Endothelial cell of umbilical vein (primary cell): Measurements from ENCODE around the gene PAXX. TPM values are rescaled to one million over a fixed set of nuclear protein-coding genes. Genes with fewer than 3 reads are reported as not detected.

ENCODE experiments used
- BruUV-seq: library from RNA; stranded (reverse); fragments of 400-500 nt; replicated peaks from 2 replicates; lab custom pipeline; 2021; lab: Mats Ljungman, UMichigan
- CTCF ChIA-PET: fragments of 300-600, 350-600 bp; sonication (Branson Sonifier 250); formaldehyde crosslinking; loops from one replicate; lab custom pipeline; 2021; ENCODE audit warnings: antibody characterized with exemption, inconsistent platforms; lab: Charles Lee
- POLR2A ChIA-PET: fragments of 300-600, 350-600 bp; sonication (Branson Sonifier 250); formaldehyde crosslinking; loops from one replicate; lab custom pipeline; 2021; ENCODE audit warnings: antibody characterized with exemption, inconsistent platforms; lab: Charles Lee
- DNase-seq: peaks from one replicate; pipeline ENCODE4 v3.0.0-alpha.2; 2011; ENCODE audit warnings: low read depth, low spot score
- FAIRE-seq: peaks from 2 replicates; lab custom pipeline; 2011; peaks lifted over from hg19 to GRCh38; lab: Jason Lieb, UNC
- H2AFZ ChIP-seq: 2 replicates; pipeline ENCODE4 v1.6.0; 2012; ENCODE audit warnings: low read depth, low read length, control low read depth, inconsistent platforms
- H3K27ac ChIP-seq: 2 replicates; pipeline ENCODE4 v1.5.1; 2011; ENCODE audit warnings: low read depth, mild to moderate bottlenecking, control low read depth, low read length, moderate library complexity; ENCODE audit not compliant: insufficient read depth
- H3K27me3 ChIP-seq, 2 experiments: 2 replicates each; pipeline versions ENCODE4 v1.6.0 to v1.6.1; 2011; ENCODE audit warnings: low read length in 2 of 2, mixed read lengths in 1 of 2; ENCODE audit not compliant: control insufficient read depth in 2 of 2, insufficient read depth in 2 of 2
- H3K36me3 ChIP-seq, 2 experiments: 2 replicates in 1 of 2; 3 replicates in 1 of 2; pipeline ENCODE4 v1.5.1; 2011; ENCODE audit warnings: low read length in 2 of 2, mild to moderate bottlenecking in 1 of 2, moderate library complexity in 1 of 2; ENCODE audit not compliant: control insufficient read depth in 2 of 2, insufficient read depth in 2 of 2; ENCODE audit errors: extremely low read depth in 1 of 2
- H3K4me1 ChIP-seq: 3 replicates; pipeline ENCODE4 v1.5.1; 2011; ENCODE audit warnings: mild to moderate bottlenecking, low read length; ENCODE audit not compliant: control insufficient read depth, insufficient read depth; ENCODE audit errors: extremely low read depth
- H3K4me2 ChIP-seq: 2 replicates; pipeline ENCODE4 v1.6.1; 2011; ENCODE audit warnings: low read length, control low read depth, mixed read lengths; ENCODE audit not compliant: insufficient read depth
- H3K4me3 ChIP-seq, 3 experiments: fragments of 200-600 bp in 1 of 3; sonication (generic), shearing (Covaris generic) in 1 of 3; replicated peaks in 1 of 3; 2 replicates each; pipeline ENCODE4 v1.5.1; 2011 to 2016; ENCODE audit warnings: control low read depth in 3 of 3, low read length in 3 of 3, mild to moderate bottlenecking in 2 of 3, inconsistent platforms in 1 of 3, low read depth in 1 of 3, moderate library complexity in 1 of 3; ENCODE audit not compliant: insufficient read depth in 1 of 3
- H3K79me2 ChIP-seq: 2 replicates; pipeline ENCODE4 v1.6.0; 2012; ENCODE audit warnings: low read length, inconsistent platforms; ENCODE audit not compliant: control insufficient read depth, insufficient read depth
- H3K9ac ChIP-seq: replicated peaks from 2 replicates; pipeline ENCODE3; 2011; ENCODE audit warnings: low read length, control low read depth; ENCODE audit not compliant: insufficient read depth; ENCODE audit errors: extremely low read depth
- H3K9me1 ChIP-seq: replicated peaks from 3 replicates; pipeline ENCODE4 v1.6.0; 2011; ENCODE audit warnings: mild to moderate bottlenecking, low read length; ENCODE audit not compliant: control insufficient read depth, insufficient read depth; ENCODE audit errors: extremely low read depth
- H3K9me3 ChIP-seq: replicated peaks from 2 replicates; pipeline ENCODE4 v1.5.1; 2012; ENCODE audit warnings: low read length, inconsistent platforms; ENCODE audit not compliant: control insufficient read depth, insufficient read depth
- H4K20me1 ChIP-seq: replicated peaks from 2 replicates; pipeline ENCODE3; 2011; ENCODE audit warnings: mild to moderate bottlenecking, low read length; ENCODE audit not compliant: control insufficient read depth, insufficient read depth; ENCODE audit errors: extremely low read depth
- CTCF ChIP-seq, 2 donors: IDR thresholded peaks; 1 replicate in 1 of 2; 2 replicates in 1 of 2; pipeline ENCODE4 v1.5.1; 2011; ENCODE audit warnings: low read length in 2 of 2, mild to moderate bottlenecking in 2 of 2, moderate library complexity in 2 of 2, control low read depth in 1 of 2, inconsistent platforms in 1 of 2, low read depth in 1 of 2; ENCODE audit not compliant: insufficient read depth in 1 of 2; ENCODE audit errors: extremely low read depth in 1 of 2
- EZH2 ChIP-seq: IDR thresholded peaks from 2 replicates; pipeline ENCODE4 v1.6.1; 2012; ENCODE audit warnings: borderline replicate concordance, low read depth, mild to moderate bottlenecking, moderate library complexity, low read length, inconsistent platforms; ENCODE audit not compliant: severe bottlenecking
- FOS ChIP-seq: IDR thresholded peaks from 2 replicates; pipeline ENCODE4 v1.6.1; 2011; ENCODE audit warnings: mild to moderate bottlenecking, low read length, moderate library complexity, borderline replicate concordance; ENCODE audit not compliant: insufficient read depth
- GATA2 ChIP-seq: IDR thresholded peaks from 2 replicates; pipeline ENCODE4 v1.7.0; 2011; ENCODE audit warnings: low read depth, mild to moderate bottlenecking, moderate library complexity, mixed read lengths, low read length; ENCODE audit not compliant: insufficient read length, insufficient read depth
- JUN ChIP-seq: IDR thresholded peaks from 2 replicates; pipeline ENCODE4 v1.6.1; 2011; ENCODE audit warnings: borderline replicate concordance, low read depth; ENCODE audit not compliant: insufficient read length, insufficient read depth
- MAX ChIP-seq: IDR thresholded peaks from 2 replicates; pipeline ENCODE4 v1.6.1; 2011; ENCODE audit not compliant: insufficient read depth, insufficient read length
- MYC ChIP-seq: IDR thresholded peaks from one replicate; pipeline ENCODE4 v1.6.1; 2011; ENCODE audit warnings: mild to moderate bottlenecking, low read depth, low read length
- POLR2A ChIP-seq: IDR thresholded peaks from 2 replicates; pipeline ENCODE4 v1.6.1; 2012; ENCODE audit warnings: low read depth, mild to moderate bottlenecking, control low read depth, low read length
- POLR2AphosphoS5 ChIP-seq: IDR thresholded peaks from 2 replicates; pipeline ENCODE4 v1.6.1; 2012; ENCODE audit warnings: low read depth, mild to moderate bottlenecking, control low read depth, low read length, moderate library complexity; ENCODE audit not compliant: insufficient read depth
- dilution Hi-C: fragments of 300-500 bp; cut with MboI; formaldehyde crosslinking; loops from one replicate; pipeline ENCODE4 v1.15.0; 2019; ENCODE audit warnings: low sequenced_read_pairs; ENCODE audit not compliant: extremely low pct_ligation_motif_present
- intact Hi-C: fragments of 100-400 bp; cut with micrococcal nuclease; formaldehyde crosslinking; loops from one replicate; pipeline ENCODE4 v1.10.0; 2022
- polyA plus RNA-seq, 4 experiments: library from polyadenylated mRNA; depleted of rRNA in 3 of 4; stranded (reverse) in 3 of 4; unstranded in 1 of 4; fragments of >200 nt; gene quantifications; 2 replicates each; pipeline versions ENCODE4 v1.2.1 to v1.2.3, GENCODE V29; 2011 to 2012; ENCODE audit warnings: missing spikeins in 1 of 4
- total RNA-seq: library from RNA; stranded (reverse); gene quantifications from 2 replicates; pipeline ENCODE4 v1.2.3, GENCODE V29; 2021

PAXX gene
- total and polyA plus RNA-seq, 2 donors (not counting 3 experiments of a cell fraction or from before 2014, with no cell fraction given), result 34.0 to 35.0 TPM

- H2AFZ ChIP-seq, result no peak overlapping the region
- no peaks in the 10 kb centered on the region for H3K9me1 ChIP-seq
- no peak overlapping the region for H3K9ac ChIP-seq
- CTCF ChIA-PET, result no interaction called here
- POLR2A ChIA-PET, result no interaction called here
- no peak overlapping the region for H3K4me3 ChIP-seq
- H3K79me2 ChIP-seq, result no peaks in the 10 kb centered on the region
- FAIRE-seq (no peak), DNase-seq (no peak)
- dilution Hi-C loops (no loop called here), intact Hi-C loops (loop anchor here (2.0 kb wide), 2 partner anchors 29 to 49 kb away; partner anchors contain the start of gene ABCA2)
- TF ChIP-seq POLR2A, result no peak
- TF ChIP-seq MYC, result no peak
- no peak for TF ChIP-seq GATA2
- no peak for TF ChIP-seq FOS
- no peak for TF ChIP-seq EZH2
- TF ChIP-seq JUN, result no peak
- TF ChIP-seq MAX, result no peak
- TF ChIP-seq CTCF (IDR thresholded peaks at IDR 0.05; ENCODE audit: extremely low read depth in 1 of 2, insufficient read depth in 1 of 2, low read depth in 1 of 2, low read length in 2 of 2), result no peak
- TF ChIP-seq POLR2AphosphoS5, result no peak
- BruUV-seq, result no TSS peak
- peaks cover 2 to 3% of the 10 kb centered on the region in 2 experiments for H3K27me3 ChIP-seq
- no peak overlapping the region for H3K27ac ChIP-seq
- no peaks in the 10 kb centered on the region for H3K36me3 ChIP-seq
- H3K9me3 ChIP-seq, result no peaks in the 10 kb centered on the region
- no peaks in the 10 kb centered on the region for H4K20me1 ChIP-seq
- H3K4me1 ChIP-seq, result peaks cover 4% of the 10 kb centered on the region
- H3K4me2 ChIP-seq, result no peak overlapping the region
Observed at GRCh38 chr9:136979769-136980587, 12.2 kb upstream of the PAXX start.
